PC-3 (cell line): ENCODE results near the gene ADSS1.

Experiments
- CTCF ChIP-seq: fragments of 300-600 bp; sonication (generic); conservative IDR thresholded peaks from 2 replicates; pipeline ENCODE4 v1.5.1; 2017; ENCODE audit warnings: antibody characterized with exemption, low read depth, mild to moderate bottlenecking, low read length
- EZH2phosphoT487 ChIP-seq: fragments of 300-600 bp; sonication (generic); IDR thresholded peaks from 2 replicates; pipeline ENCODE4 v1.6.1; 2018; ENCODE audit warnings: mild to moderate bottlenecking, antibody characterized with exemption, low read length, borderline replicate concordance

DNA sequence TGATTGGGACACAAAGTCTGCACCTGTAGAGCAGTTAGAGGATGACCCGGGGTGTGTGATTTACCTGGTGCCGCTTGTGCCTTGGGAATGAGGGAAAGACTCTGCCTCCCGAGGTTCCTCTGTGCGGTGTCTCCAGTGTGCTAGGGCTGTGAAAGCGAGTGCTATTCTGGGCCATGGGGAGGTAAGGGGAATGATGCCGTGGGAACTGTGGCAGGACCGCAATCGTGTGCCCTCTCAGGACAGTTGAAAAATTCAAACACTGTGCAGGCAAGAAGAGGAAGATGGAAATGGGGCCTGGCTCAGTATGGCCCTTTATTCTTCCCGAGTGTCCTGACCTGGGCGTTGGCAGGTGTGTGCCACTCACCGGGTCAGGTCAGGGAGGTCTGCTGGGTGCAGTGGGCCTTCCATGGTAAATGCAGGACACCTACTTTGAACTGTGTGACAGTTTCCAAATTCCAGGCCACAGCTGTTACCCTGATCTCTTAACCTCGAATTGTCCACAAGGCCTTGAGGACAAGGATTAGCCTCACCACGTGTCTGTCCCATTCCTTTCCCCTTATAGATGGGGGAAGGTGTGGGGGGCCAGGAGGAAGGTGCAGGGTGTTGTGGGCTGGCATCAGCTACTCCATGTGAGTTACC lies 30.3 kb downstream of the ADSS1 start:
- no peak for TF ChIP-seq EZH2phosphoT487
- no peak for TF ChIP-seq CTCF
